22Rv1 (cell line): Measurements from ENCODE around the gene RIC8A.

Source experiments
- ZFX ChIP-seq: fragments of 450-650 bp; IDR thresholded peaks from 2 replicates; pipeline ENCODE4 v1.6.1; 2017; ENCODE audit warnings: antibody characterized with exemption, borderline replicate concordance
- TF ChIP-seq, protein P1 (sequence below): fragments of 450-650 bp; IDR thresholded peaks from 2 replicates; pipeline ENCODE4 v1.5.1; 2017; ENCODE audit warnings: mild to moderate bottlenecking

DNA sequence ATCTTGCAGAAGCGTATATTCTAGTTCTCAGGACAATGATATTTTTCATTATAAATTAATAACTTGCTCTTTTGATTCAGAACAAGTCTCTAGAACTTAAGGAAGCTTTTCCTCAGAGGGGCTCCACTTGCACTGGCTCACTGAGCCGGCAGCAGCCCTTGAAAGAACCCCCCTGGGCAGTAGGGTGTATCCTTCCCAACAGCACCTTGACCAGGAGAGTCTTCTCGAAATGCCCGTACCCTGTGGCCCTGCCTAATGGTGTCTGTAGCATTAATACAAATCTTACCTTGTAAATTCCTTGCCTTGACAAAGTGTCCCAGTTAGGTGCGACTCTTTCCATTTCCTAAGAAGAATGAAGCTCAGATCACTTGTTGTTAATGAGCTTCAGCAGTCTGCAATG lies 42.8 kb downstream of the RIC8A start:
- TF ChIP-seq, protein P1, sequence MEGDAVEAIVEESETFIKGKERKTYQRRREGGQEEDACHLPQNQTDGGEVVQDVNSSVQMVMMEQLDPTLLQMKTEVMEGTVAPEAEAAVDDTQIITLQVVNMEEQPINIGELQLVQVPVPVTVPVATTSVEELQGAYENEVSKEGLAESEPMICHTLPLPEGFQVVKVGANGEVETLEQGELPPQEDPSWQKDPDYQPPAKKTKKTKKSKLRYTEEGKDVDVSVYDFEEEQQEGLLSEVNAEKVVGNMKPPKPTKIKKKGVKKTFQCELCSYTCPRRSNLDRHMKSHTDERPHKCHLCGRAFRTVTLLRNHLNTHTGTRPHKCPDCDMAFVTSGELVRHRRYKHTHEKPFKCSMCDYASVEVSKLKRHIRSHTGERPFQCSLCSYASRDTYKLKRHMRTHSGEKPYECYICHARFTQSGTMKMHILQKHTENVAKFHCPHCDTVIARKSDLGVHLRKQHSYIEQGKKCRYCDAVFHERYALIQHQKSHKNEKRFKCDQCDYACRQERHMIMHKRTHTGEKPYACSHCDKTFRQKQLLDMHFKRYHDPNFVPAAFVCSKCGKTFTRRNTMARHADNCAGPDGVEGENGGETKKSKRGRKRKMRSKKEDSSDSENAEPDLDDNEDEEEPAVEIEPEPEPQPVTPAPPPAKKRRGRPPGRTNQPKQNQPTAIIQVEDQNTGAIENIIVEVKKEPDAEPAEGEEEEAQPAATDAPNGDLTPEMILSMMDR: no peak
- TF ChIP-seq ZFX: no peak
